Trophoblast cell (in vitro differentiated cells and primary cell): ENCODE data around the gene PTPRN2.

ENCODE experiments used
- DNase-seq, 2 donors: peaks; one replicate each; pipeline ENCODE4 v3.0.0-alpha.2; 2016
- H2AFZ ChIP-seq: 2 replicates; pipeline ENCODE4 v1.6.1; 2013; ENCODE audit warnings: low read length, moderate library complexity, mild to moderate bottlenecking; ENCODE audit not compliant: insufficient read depth, poor library complexity
- H2AK5ac ChIP-seq: 2 replicates; pipeline ENCODE4 v1.6.1; 2013; ENCODE audit warnings: mild to moderate bottlenecking, low read length
- H2BK120ac ChIP-seq: 2 replicates; pipeline ENCODE4 v1.6.1; 2013; ENCODE audit warnings: low read length, mild to moderate bottlenecking, moderate library complexity; ENCODE audit not compliant: insufficient read depth, poor library complexity
- H2BK12ac ChIP-seq: 2 replicates; pipeline ENCODE4 v1.6.1; 2013; ENCODE audit warnings: mild to moderate bottlenecking, low read length, moderate library complexity
- H2BK5ac ChIP-seq: 2 replicates; pipeline ENCODE4 v1.6.1; 2013; ENCODE audit warnings: low read length, low read depth, moderate library complexity, mild to moderate bottlenecking; ENCODE audit not compliant: poor library complexity
- H3K14ac ChIP-seq: 2 replicates; pipeline ENCODE4 v1.6.1; 2013; ENCODE audit warnings: mild to moderate bottlenecking, low read length
- H3K18ac ChIP-seq: 2 replicates; pipeline ENCODE4 v1.6.1; 2013; ENCODE audit warnings: mild to moderate bottlenecking, low read length
- H3K23ac ChIP-seq: 2 replicates; pipeline ENCODE4 v1.6.1; 2013; ENCODE audit warnings: low read length
- H3K27ac ChIP-seq: 2 replicates; pipeline ENCODE4 v1.5.1; 2013; ENCODE audit warnings: low read depth, mild to moderate bottlenecking, inconsistent platforms, low read length, moderate library complexity
- H3K27me3 ChIP-seq: 2 replicates; pipeline ENCODE4 v1.6.1; 2013; ENCODE audit warnings: inconsistent platforms, mild to moderate bottlenecking, low read length, moderate library complexity; ENCODE audit not compliant: insufficient read depth
- H3K36me3 ChIP-seq, 2 experiments: 1 replicate in 1 of 2; 2 replicates in 1 of 2; pipeline ENCODE4 v1.6.1; 2013; ENCODE audit warnings: low read length in 2 of 2, mild to moderate bottlenecking in 2 of 2, moderate library complexity in 1 of 2; ENCODE audit not compliant: insufficient read depth in 2 of 2, control insufficient read depth in 1 of 2
- H3K4ac ChIP-seq: 2 replicates; pipeline ENCODE4 v1.6.1; 2013; ENCODE audit warnings: low read depth, mild to moderate bottlenecking, low read length, moderate library complexity
- H3K4me1 ChIP-seq, 2 experiments: 1 replicate in 1 of 2; 2 replicates in 1 of 2; pipeline ENCODE4 v1.6.1; 2013; ENCODE audit warnings: low read length in 2 of 2, mild to moderate bottlenecking in 2 of 2, moderate library complexity in 1 of 2; ENCODE audit not compliant: insufficient read depth in 2 of 2, control insufficient read depth in 1 of 2
- H3K4me2 ChIP-seq: 2 replicates; pipeline ENCODE4 v1.6.1; 2013; ENCODE audit warnings: inconsistent platforms, mild to moderate bottlenecking, low read length, moderate library complexity
- H3K4me3 ChIP-seq: 2 replicates; pipeline ENCODE4 v1.5.1; 2013; ENCODE audit warnings: mild to moderate bottlenecking, low read depth, low read length, inconsistent platforms
- H3K79me1 ChIP-seq: one replicate; pipeline ENCODE4 v1.6.1; 2013; ENCODE audit warnings: low read length
- H3K79me2 ChIP-seq: 2 replicates; pipeline ENCODE4 v1.6.1; 2013; ENCODE audit warnings: low read length, mild to moderate bottlenecking; ENCODE audit not compliant: control insufficient read depth, insufficient read depth, poor library complexity
- H3K9ac ChIP-seq: 2 replicates; pipeline ENCODE4 v1.6.1; 2013; ENCODE audit warnings: mild to moderate bottlenecking, low read length
- H3K9me3 ChIP-seq: 2 replicates; pipeline ENCODE4 v1.6.1; 2013; ENCODE audit warnings: low read depth, mild to moderate bottlenecking, control low read depth, inconsistent platforms, low read length; ENCODE audit not compliant: insufficient read depth
- H4K12ac ChIP-seq: 2 replicates; pipeline ENCODE4 v1.6.1; 2013; ENCODE audit warnings: low read depth, mild to moderate bottlenecking, low read length, moderate library complexity
- H4K8ac ChIP-seq: 2 replicates; pipeline ENCODE4 v1.6.1; 2013; ENCODE audit warnings: low read depth, mild to moderate bottlenecking, low read length, moderate library complexity
- H4K91ac ChIP-seq: one replicate; pipeline ENCODE4 v1.6.1; 2013; ENCODE audit warnings: low read depth, mild to moderate bottlenecking, low read length, moderate library complexity
- WGBS: extraction: QIAGEN DNeasy Blood & Tissue Kit; methylation state at CpG from one replicate; pipeline ENCODE4 v1.1.7; 2013; ENCODE audit warnings: missing lambda C conversion rate; ENCODE audit not compliant: insufficient read length, insufficient coverage; ENCODE audit errors: extremely low coverage; 5-methylcytosine and 5-hydroxymethylcytosine counted together

PTPRN2 gene

DNA sequence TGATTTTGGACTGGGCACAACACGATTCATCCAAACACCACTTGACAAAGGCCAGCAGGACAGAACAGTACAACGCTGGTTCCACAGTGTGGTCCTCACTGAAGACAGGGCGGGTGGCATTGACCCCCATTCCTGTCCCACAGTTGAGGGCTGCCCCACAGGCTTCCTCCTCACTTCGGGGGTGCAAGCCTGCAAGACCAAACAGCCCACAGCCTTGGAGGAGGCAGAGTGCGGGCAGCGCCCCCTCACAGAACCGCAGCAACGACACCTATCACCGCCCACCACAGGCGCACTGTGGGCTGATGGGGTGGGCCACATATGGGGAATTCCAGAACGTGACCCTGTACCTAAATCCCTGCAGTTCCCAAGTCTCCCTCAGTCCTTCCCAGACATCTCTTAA lies 70.6 kb downstream of the PTPRN2 start:
- Histone ChIP-seq H3K4me2 (no peak overlapping the region), H3K79me2 (no peaks in the 10 kb centered on the region), H2AK5ac (no peak overlapping the region), H3K4me1 (no peaks in the 10 kb centered on the region), H4K8ac (no peak overlapping the region), H2BK12ac (no peak overlapping the region), H3K4me3 (no peak overlapping the region), H4K12ac (no peak overlapping the region), H3K9ac (no peak overlapping the region), H2BK5ac (no peak overlapping the region), H4K91ac (no peak overlapping the region), H3K27me3 (peaks cover 1% of the 10 kb centered on the region), H2AFZ (no peak overlapping the region), H3K9me3 (peaks cover 20% of the 10 kb centered on the region), H3K23ac (no peak overlapping the region), H3K27ac (no peak overlapping the region), H3K36me3 (no peaks in the 10 kb centered on the region), H2BK120ac (no peak overlapping the region), H3K79me1 (no peaks in the 10 kb centered on the region), H3K18ac (no peak overlapping the region), H3K4ac (no peak overlapping the region), H3K14ac (no peak overlapping the region)
- no peak for DNase-seq
- WGBS = no CpG with 5 or more reads among the region's 11 CpGs

DNA sequence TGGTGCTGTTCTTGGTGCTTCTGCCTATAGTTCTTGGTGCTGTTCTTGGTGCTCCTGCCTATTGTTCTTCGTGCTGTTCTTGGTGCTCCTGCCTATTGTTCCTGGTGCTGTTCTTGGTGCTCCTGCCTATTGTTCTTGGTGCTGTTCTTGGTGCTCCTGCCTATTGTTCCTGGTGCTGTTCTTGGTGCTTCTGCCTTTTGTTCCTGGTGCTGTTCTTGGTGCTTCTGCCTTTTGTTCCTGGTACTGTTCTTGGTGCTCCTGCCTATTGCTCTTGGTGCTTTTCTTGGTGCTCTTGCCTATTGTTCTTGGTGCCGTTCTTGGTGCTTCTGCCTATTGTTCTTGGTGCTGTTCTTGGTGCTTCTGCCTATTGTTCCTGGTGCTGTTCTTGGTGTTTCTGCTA lies 71.1 kb downstream of the PTPRN2 start:
- no peaks in the 10 kb centered on the region for H3K79me2 ChIP-seq
- H3K14ac ChIP-seq = no peak overlapping the region
- H3K4ac ChIP-seq = no peak overlapping the region
- H3K18ac ChIP-seq = no peak overlapping the region
- H3K27ac ChIP-seq = no peak overlapping the region
- no peaks in the 10 kb centered on the region for H3K79me1 ChIP-seq
- no peak overlapping the region for H2BK12ac ChIP-seq
- H3K4me2 ChIP-seq = no peak overlapping the region
- H2BK5ac ChIP-seq = no peak overlapping the region
- H4K8ac ChIP-seq = no peak overlapping the region
- WGBS = no CpG with 5 or more reads among the region's 2 CpGs
- no peaks in the 10 kb centered on the region for H3K36me3 ChIP-seq
- H2AFZ ChIP-seq = no peak overlapping the region
- H4K12ac ChIP-seq = no peak overlapping the region
- peaks cover 1% of the 10 kb centered on the region for H3K27me3 ChIP-seq
- no peak overlapping the region for H3K4me3 ChIP-seq
- H3K9me3 ChIP-seq = peaks cover 19% of the 10 kb centered on the region
- DNase-seq = no peak
- no peaks in the 10 kb centered on the region for H3K4me1 ChIP-seq
- H3K9ac ChIP-seq = no peak overlapping the region
- H2BK120ac ChIP-seq = no peak overlapping the region
- H2AK5ac ChIP-seq = no peak overlapping the region
- no peak overlapping the region for H3K23ac ChIP-seq
- no peak overlapping the region for H4K91ac ChIP-seq

DNA sequence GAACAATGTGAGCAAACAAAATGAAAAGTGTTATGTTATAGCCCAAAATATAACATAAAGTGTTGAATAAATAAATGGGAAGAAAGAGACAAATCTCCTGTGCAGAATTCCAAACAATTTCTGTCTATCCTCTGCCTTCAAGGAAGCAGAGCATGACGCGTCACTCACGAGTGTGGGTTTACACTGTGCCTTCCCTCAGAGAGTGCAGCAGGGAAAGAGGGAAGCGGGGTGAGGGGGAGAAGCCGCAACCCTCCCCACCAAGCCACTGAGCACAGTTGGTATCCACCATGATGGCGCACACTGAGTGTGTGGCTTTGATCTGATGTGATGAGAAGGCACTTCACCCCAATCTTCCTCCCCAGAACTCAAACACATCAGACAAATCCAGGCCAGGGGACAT lies 74.8 kb downstream of the PTPRN2 start:
- Histone ChIP-seq H3K4me1 (no peaks in the 10 kb centered on the region), H3K27ac (no peak overlapping the region), H3K36me3 (no peaks in the 10 kb centered on the region), H3K27me3 (peaks cover 1% of the 10 kb centered on the region), H3K4me2 (no peak overlapping the region), H3K4ac (no peak overlapping the region), H3K9me3 (peaks cover 31% of the 10 kb centered on the region), H2AFZ (no peak overlapping the region), H3K18ac (no peak overlapping the region), H3K14ac (no peak overlapping the region), H3K23ac (no peak overlapping the region), H2BK12ac (no peak overlapping the region), H4K91ac (no peak overlapping the region), H4K12ac (no peak overlapping the region), H3K79me1 (no peaks in the 10 kb centered on the region), H2BK5ac (no peak overlapping the region), H2BK120ac (no peak overlapping the region), H3K9ac (no peak overlapping the region), H3K4me3 (no peak overlapping the region), H2AK5ac (no peak overlapping the region), H3K79me2 (no peaks in the 10 kb centered on the region), H4K8ac (no peak overlapping the region)
- WGBS = no CpG with 5 or more reads among the region's 6 CpGs
- no peak for DNase-seq

DNA sequence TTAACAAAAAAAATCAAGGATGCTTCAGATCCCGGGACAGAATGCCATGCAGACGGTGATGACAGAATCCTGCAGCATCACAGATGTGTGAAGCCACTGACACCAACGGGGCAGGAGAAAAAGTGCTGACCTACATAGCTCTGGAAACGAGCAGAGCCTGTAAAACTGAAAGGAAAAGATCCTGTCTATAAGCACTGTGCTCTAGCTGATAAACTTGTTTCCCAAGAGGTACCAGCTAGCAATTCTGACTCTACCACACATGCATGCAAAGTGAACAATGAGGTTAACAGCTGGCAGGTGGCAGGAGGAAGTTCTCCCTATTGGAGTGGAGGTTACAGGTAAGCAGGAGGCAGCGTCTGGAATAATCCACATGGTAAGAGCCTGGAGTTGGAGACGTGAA lies 75.6 kb downstream of the PTPRN2 start:
- no peak overlapping the region for H4K91ac ChIP-seq
- no peaks in the 10 kb centered on the region for H3K36me3 ChIP-seq
- H3K79me1 ChIP-seq = no peaks in the 10 kb centered on the region
- WGBS = no CpG with 5 or more reads among the region's 6 CpGs
- H3K27ac ChIP-seq = no peak overlapping the region
- H4K12ac ChIP-seq = no peak overlapping the region
- no peak overlapping the region for H3K4me3 ChIP-seq
- H2BK5ac ChIP-seq = no peak overlapping the region
- no peak overlapping the region for H3K18ac ChIP-seq
- H2AK5ac ChIP-seq = no peak overlapping the region
- no peak overlapping the region for H2BK12ac ChIP-seq
- H3K4ac ChIP-seq = no peak overlapping the region
- DNase-seq = no peak
- no peaks in the 10 kb centered on the region for H3K4me1 ChIP-seq
- H3K9me3 ChIP-seq = peaks cover 35% of the 10 kb centered on the region
- no peak overlapping the region for H2BK120ac ChIP-seq
- no peak overlapping the region for H3K14ac ChIP-seq
- H3K4me2 ChIP-seq = no peak overlapping the region
- no peak overlapping the region for H3K23ac ChIP-seq
- no peak overlapping the region for H3K9ac ChIP-seq
- peaks cover 1% of the 10 kb centered on the region for H3K27me3 ChIP-seq
- H4K8ac ChIP-seq = no peak overlapping the region
- no peaks in the 10 kb centered on the region for H3K79me2 ChIP-seq
- H2AFZ ChIP-seq = no peak overlapping the region
